ENCODE measurements around the gene TBCE. TPM values are rescaled to one million over a fixed set of nuclear protein-coding genes. Genes with fewer than 3 reads are reported as not detected.

The TBCE gene
- total and polyA plus RNA-seq, 4 donors = 16.7 to 48.6 (median 22.7) TPM

DNA sequence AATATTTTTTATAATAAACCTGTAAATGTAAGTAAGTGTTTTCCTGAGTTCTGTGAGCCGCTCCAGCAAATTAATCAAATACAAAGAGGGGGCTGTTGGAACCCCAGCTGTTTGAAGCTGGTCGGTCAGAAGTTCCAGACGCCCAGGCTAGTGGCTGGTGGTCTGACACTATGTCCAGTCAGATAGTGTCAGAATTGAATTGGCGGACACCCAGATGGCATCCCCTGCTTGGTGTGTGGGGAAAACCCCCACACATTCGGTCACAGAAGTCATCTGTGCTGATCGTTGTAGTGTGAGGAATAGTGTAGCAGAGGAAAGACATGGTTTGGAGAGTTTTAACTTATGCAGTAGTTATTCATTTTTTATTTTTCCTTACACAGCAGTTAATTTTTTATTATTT lies 32.4 kb downstream of the TBCE start:
- ATAC-seq (ENCODE audit: low FRiP score) (no peak), DNase-seq (no peak)
- Histone ChIP-seq H3K27ac (ENCODE audit: low read depth in 1 of 2, low read length in 2 of 2) (no peak overlapping the region), H3K27me3 (ENCODE audit: control insufficient read depth in 1 of 2, insufficient read depth in 2 of 2, low read length in 1 of 2) (no peaks in the 10 kb centered on the region), H3K4me3 (ENCODE audit: low read length in 2 of 2) (no peak overlapping the region), H3K36me3 (ENCODE audit: control insufficient read depth in 1 of 2, insufficient read depth in 2 of 2, low read length in 1 of 2) (no peaks in the 10 kb centered on the region), H3K9me3 (ENCODE audit: control insufficient read depth, low read length) (no peaks in the 10 kb centered on the region), H3K4me1 (ENCODE audit: control insufficient read depth in 1 of 2, insufficient read depth in 2 of 2, low read length in 2 of 2) (no peaks in the 10 kb centered on the region)
- intact Hi-C loops (cut with DNase I) = no loop called here
- WGBS, 2 donors = 78 to 80% methylated on average over 6 of the region's 6 CpGs

DNA sequence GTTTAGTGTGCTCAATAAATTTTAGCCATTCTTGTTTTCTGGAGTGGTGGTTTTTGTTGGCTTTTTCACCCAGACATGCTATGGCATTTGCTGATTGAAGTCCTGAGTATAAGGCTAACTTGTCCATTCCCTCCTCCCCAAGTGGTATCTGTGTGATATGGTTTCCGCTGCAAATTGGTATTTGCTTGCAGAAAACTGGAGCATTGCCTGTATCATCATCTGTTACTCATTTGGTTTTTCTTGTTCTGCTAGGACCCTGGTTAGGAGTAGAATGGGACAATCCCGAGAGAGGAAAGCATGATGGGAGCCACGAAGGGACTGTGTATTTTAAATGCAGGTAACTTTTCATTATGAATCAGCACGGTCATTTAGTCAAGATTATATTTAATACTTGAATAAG lies 34.0 kb downstream of the TBCE start:
- DNase-seq (no peak), ATAC-seq (ENCODE audit: low FRiP score) (no peak)
- 85 to 87% methylated on average over 4 of the region's 4 CpGs for WGBS, 2 donors
- no peak overlapping the region for H3K27ac ChIP-seq (ENCODE audit: low read depth in 1 of 2, low read length in 2 of 2)
- H3K27me3 ChIP-seq (ENCODE audit: control insufficient read depth in 1 of 2, insufficient read depth in 2 of 2, low read length in 1 of 2) = no peaks in the 10 kb centered on the region
- intact Hi-C loops (cut with DNase I) = no loop called here
- no peaks in the 10 kb centered on the region for H3K9me3 ChIP-seq (ENCODE audit: control insufficient read depth, low read length)
- no peaks in the 10 kb centered on the region for H3K36me3 ChIP-seq (ENCODE audit: control insufficient read depth in 1 of 2, insufficient read depth in 2 of 2, low read length in 1 of 2)
- H3K4me3 ChIP-seq (ENCODE audit: low read length in 2 of 2) = no peak overlapping the region
- H3K4me1 ChIP-seq (ENCODE audit: control insufficient read depth in 1 of 2, insufficient read depth in 2 of 2, low read length in 2 of 2) = no peaks in the 10 kb centered on the region

DNA sequence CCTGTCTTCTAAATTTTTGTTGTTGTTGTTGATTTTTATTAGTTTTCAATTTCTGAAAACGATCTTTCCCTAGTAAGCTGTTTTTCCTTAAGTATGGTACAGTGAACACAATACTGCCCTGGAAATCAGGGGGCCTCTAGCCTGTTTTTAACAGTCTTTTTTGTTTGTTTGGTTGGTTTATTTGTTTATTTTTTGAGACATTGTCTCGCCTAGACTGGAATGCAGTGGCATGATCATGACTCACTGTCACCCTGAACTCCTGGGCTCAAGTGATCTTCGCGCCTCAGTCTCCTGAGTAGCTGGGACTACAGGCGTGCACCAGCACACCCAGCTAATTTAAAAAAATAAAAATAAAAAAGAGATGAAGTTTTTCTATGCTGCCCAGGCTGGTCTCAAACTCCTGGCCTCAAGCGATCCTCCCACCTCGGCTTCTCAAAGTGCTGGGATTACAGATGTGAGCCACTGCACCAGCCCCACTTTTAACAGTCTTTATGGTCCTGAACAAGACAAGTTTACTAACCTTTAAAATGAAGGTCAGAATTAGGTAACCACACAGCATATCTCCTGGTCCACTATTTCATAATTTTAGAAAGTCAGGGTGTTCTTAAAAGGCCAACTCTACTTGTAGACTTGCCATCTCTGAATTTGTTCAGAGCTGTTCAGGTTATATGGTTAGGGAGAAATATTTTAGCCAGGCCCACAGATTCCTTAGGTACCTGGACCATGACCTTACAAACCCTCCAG lies 35.4 kb downstream of the TBCE start:
- Histone ChIP-seq H3K9me3 (ENCODE audit: control insufficient read depth, low read length) (no peaks in the 10 kb centered on the region), H3K27ac (ENCODE audit: low read depth in 1 of 2, low read length in 2 of 2) (no peak overlapping the region), H3K4me3 (ENCODE audit: low read length in 2 of 2) (no peak overlapping the region), H3K4me1 (ENCODE audit: control insufficient read depth in 1 of 2, insufficient read depth in 2 of 2, low read length in 2 of 2) (no peaks in the 10 kb centered on the region), H3K36me3 (ENCODE audit: control insufficient read depth in 1 of 2, insufficient read depth in 2 of 2, low read length in 1 of 2) (no peaks in the 10 kb centered on the region), H3K27me3 (ENCODE audit: control insufficient read depth in 1 of 2, insufficient read depth in 2 of 2, low read length in 1 of 2) (no peaks in the 10 kb centered on the region)
- ATAC-seq (ENCODE audit: low FRiP score) (no peak), DNase-seq (no peak)
- intact Hi-C loops (cut with DNase I) = no loop called here
- WGBS, 2 donors = 95 to 96% methylated on average over 7 of the region's 7 CpGs

DNA sequence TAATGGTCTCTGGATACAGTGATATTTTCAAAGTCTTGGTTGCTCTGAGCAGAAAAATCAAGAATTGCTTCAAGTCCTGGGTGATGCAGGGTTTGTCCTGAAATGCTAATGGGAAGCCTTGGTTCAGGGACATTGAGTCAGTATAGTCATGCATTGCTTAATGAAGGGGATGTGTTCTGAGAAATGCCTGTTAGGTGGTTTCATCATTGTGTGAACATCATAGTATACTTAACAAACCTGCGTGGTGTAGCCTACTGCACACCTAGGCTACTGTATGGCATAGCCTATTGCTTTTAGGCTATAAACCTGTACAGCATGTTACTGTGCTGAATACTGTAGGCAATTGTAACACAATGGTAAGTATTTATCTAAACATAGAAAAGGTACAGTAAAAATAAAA lies 36.4 kb downstream of the TBCE start:
- H3K9me3 ChIP-seq (ENCODE audit: control insufficient read depth, low read length) = no peaks in the 10 kb centered on the region
- H3K4me1 ChIP-seq (ENCODE audit: control insufficient read depth in 1 of 2, insufficient read depth in 2 of 2, low read length in 2 of 2) = no peaks in the 10 kb centered on the region
- intact Hi-C loops (cut with DNase I) = no loop called here
- no peak for DNase-seq
- WGBS, 2 donors = 97 to 99% methylated on average over 1 of the region's 1 CpG
- H3K4me3 ChIP-seq (ENCODE audit: low read length in 2 of 2) = no peak overlapping the region
- no peaks in the 10 kb centered on the region for H3K36me3 ChIP-seq (ENCODE audit: control insufficient read depth in 1 of 2, insufficient read depth in 2 of 2, low read length in 1 of 2)
- ATAC-seq (ENCODE audit: low FRiP score) = no peak
- no peak overlapping the region for H3K27ac ChIP-seq (ENCODE audit: low read depth in 1 of 2, low read length in 2 of 2)
- no peaks in the 10 kb centered on the region for H3K27me3 ChIP-seq (ENCODE audit: control insufficient read depth in 1 of 2, insufficient read depth in 2 of 2, low read length in 1 of 2)

DNA sequence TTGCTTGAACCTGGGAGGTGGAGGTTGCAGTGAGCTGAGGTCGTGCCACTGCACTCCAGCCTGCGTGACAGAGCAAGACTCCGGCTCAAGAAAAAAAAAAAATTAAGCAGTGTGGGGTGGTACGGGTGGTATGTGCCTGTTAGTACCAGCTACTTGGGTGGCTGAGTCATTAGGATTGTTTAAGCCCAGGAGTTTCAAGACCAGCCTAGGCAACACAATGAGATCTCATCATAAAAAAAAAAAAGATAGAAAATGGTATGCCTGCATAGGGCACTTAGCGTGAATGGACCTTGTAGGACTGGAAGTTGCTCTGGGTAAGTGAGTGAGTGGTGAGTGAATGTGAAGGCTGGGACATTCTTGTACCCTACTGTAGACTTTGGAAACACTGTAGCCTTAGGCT lies 37.0 kb downstream of the TBCE start:
- ATAC-seq (ENCODE audit: low FRiP score) (no peak), DNase-seq (no peak)
- 94 to 98% methylated on average over 5 of the region's 5 CpGs for WGBS, 2 donors
- Histone ChIP-seq H3K4me1 (ENCODE audit: control insufficient read depth in 1 of 2, insufficient read depth in 2 of 2, low read length in 2 of 2) (no peaks in the 10 kb centered on the region), H3K4me3 (ENCODE audit: low read length in 2 of 2) (no peak overlapping the region), H3K27me3 (ENCODE audit: control insufficient read depth in 1 of 2, insufficient read depth in 2 of 2, low read length in 1 of 2) (no peaks in the 10 kb centered on the region), H3K27ac (ENCODE audit: low read depth in 1 of 2, low read length in 2 of 2) (no peak overlapping the region), H3K9me3 (ENCODE audit: control insufficient read depth, low read length) (no peaks in the 10 kb centered on the region), H3K36me3 (ENCODE audit: control insufficient read depth in 1 of 2, insufficient read depth in 2 of 2, low read length in 1 of 2) (no peaks in the 10 kb centered on the region)
- intact Hi-C loops (cut with DNase I) = no loop called here

DNA sequence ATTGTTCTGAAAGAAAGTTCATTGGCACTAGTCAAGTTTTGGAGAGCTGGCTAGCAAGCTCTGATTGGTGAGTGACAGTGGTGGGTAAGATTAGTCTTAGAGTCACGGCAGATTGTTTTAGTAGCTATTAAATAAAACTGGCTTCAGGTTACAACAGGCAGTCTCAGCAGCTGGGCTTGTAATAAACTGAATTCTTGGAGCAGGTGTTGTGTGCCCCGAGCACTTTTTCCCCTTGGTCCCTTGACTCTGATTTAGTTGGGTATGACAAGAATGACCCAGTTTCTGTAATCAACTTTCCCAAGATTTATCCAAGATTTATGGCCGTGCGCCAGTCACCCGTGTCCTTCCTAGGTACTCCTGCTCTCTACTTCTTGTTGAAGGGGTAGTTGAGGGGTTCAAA lies 40.2 kb downstream of the TBCE start:
- H3K27me3 ChIP-seq (ENCODE audit: control insufficient read depth in 1 of 2, insufficient read depth in 2 of 2, low read length in 1 of 2) = no peaks in the 10 kb centered on the region
- ATAC-seq (ENCODE audit: low FRiP score) (no peak), DNase-seq (no peak)
- no peaks in the 10 kb centered on the region for H3K9me3 ChIP-seq (ENCODE audit: control insufficient read depth, low read length)
- 59 to 63% methylated on average over 5 of the region's 5 CpGs for WGBS, 2 donors
- H3K27ac ChIP-seq (ENCODE audit: low read depth in 1 of 2, low read length in 2 of 2) = no peak overlapping the region
- H3K36me3 ChIP-seq (ENCODE audit: control insufficient read depth in 1 of 2, insufficient read depth in 2 of 2, low read length in 1 of 2) = no peaks in the 10 kb centered on the region
- H3K4me3 ChIP-seq (ENCODE audit: low read length in 2 of 2) = no peak overlapping the region
- intact Hi-C loops (cut with DNase I) = no loop called here
- H3K4me1 ChIP-seq (ENCODE audit: control insufficient read depth in 1 of 2, insufficient read depth in 2 of 2, low read length in 2 of 2) = no peaks in the 10 kb centered on the region

DNA sequence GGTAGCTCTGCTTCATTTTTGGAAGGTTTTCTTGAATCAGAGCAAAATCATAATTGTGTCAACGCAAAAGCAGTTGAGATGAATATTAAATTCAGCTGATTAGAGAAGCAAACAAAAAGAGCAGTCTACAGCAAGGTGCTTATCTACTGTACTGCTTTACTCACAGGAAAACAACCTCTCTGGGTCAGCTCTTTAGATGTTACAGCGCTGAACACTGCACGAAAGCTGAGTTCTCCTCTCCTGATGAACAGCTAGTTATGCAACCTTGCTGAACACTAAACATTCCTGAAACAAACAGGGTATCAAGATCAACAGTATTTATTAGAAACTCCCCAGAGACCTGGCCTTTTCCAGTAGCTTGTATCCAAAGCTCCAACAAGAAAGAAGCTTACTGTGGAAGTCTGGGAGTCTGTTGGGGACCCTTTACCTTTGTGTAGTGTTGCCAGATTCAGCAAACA lies 41.3 kb downstream of the TBCE start:
- no peaks in the 10 kb centered on the region for H3K9me3 ChIP-seq (ENCODE audit: control insufficient read depth, low read length)
- no peak for DNase-seq
- H3K4me1 ChIP-seq (ENCODE audit: control insufficient read depth in 1 of 2, insufficient read depth in 2 of 2, low read length in 2 of 2) = no peaks in the 10 kb centered on the region
- intact Hi-C loops (cut with DNase I) = no loop called here
- no peaks in the 10 kb centered on the region for H3K27me3 ChIP-seq (ENCODE audit: control insufficient read depth in 1 of 2, insufficient read depth in 2 of 2, low read length in 1 of 2)
- no peaks in the 10 kb centered on the region for H3K36me3 ChIP-seq (ENCODE audit: control insufficient read depth in 1 of 2, insufficient read depth in 2 of 2, low read length in 1 of 2)
- ATAC-seq (ENCODE audit: low FRiP score) = no peak
- WGBS, 2 donors = 92 to 98% methylated on average over 3 of the region's 3 CpGs
- H3K27ac ChIP-seq (ENCODE audit: low read depth in 1 of 2, low read length in 2 of 2) = no peak overlapping the region
- no peak overlapping the region for H3K4me3 ChIP-seq (ENCODE audit: low read length in 2 of 2)

DNA sequence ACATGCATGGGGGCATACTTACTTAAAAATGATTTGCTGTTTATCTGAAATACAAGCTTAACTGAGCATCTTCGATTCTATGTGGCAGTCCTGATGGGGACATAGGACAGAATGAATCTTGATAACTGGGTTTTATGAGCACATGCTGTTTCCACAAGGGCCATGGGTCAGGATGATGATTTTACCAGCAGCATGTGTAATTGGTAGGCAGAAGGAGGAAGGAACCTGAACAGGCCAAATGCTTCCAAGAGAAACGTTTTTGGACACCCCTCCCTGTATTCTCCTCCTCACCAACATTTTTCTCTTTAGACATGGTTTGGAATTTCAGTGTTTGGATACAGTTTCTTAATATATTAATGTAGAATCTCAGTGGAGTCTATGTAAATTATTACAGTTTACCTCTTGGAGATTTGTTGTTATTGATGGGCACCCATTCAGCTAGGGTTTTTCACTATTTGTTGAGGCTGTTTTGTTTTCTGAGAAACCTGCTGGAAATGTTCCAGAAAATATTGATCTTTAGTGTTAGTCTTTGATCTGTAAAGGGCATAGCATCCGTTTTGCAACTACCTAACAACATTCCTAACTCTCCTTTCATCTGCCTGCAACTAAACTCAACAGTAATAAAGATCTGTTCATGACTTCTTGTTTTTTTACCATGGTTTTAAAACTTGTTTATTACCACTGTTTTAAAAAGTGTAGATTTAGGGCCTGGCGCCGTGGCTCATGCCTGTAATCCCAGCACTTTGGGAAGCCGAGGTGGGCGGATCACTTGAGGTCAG lies 42.0 kb downstream of the TBCE start:
- H3K4me3 ChIP-seq (ENCODE audit: low read length in 2 of 2) = no peak overlapping the region
- intact Hi-C loops (cut with DNase I) = no loop called here
- DNase-seq (no peak), ATAC-seq (ENCODE audit: low FRiP score) (no peak)
- H3K27ac ChIP-seq (ENCODE audit: low read depth in 1 of 2, low read length in 2 of 2) = no peak overlapping the region
- WGBS, 2 donors = 79 to 80% methylated on average over 7 of the region's 7 CpGs
- no peaks in the 10 kb centered on the region for H3K36me3 ChIP-seq (ENCODE audit: control insufficient read depth in 1 of 2, insufficient read depth in 2 of 2, low read length in 1 of 2)
- no peaks in the 10 kb centered on the region for H3K9me3 ChIP-seq (ENCODE audit: control insufficient read depth, low read length)
- H3K27me3 ChIP-seq (ENCODE audit: control insufficient read depth in 1 of 2, insufficient read depth in 2 of 2, low read length in 1 of 2) = no peaks in the 10 kb centered on the region
- H3K4me1 ChIP-seq (ENCODE audit: control insufficient read depth in 1 of 2, insufficient read depth in 2 of 2, low read length in 2 of 2) = no peaks in the 10 kb centered on the region

DNA sequence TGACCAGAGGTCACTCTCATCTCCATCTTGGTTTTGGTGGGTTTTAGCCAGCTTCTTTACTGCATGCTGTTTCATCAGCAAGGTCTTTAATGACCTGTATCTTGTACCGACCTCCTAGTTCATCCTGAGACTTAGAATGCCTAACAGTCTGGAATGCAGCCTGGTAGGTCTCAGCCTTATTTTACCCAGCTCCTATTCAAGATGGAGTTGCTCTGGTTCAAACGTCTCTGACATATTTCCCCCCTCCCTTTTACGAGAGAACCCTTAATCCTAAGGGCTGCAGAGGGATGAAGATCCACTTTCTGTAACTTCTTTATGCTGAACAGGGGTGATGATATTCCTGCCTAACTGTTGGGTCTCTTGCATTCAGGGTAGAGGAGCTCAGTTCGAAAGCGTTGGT lies 43.2 kb downstream of the TBCE start:
- no peaks in the 10 kb centered on the region for H3K4me1 ChIP-seq (ENCODE audit: control insufficient read depth in 1 of 2, insufficient read depth in 2 of 2, low read length in 2 of 2)
- H3K4me3 ChIP-seq (ENCODE audit: low read length in 2 of 2) = no peak overlapping the region
- H3K27me3 ChIP-seq (ENCODE audit: control insufficient read depth in 1 of 2, insufficient read depth in 2 of 2, low read length in 1 of 2) = no peaks in the 10 kb centered on the region
- ATAC-seq (ENCODE audit: low FRiP score) (no peak), DNase-seq (no peak)
- H3K36me3 ChIP-seq (ENCODE audit: control insufficient read depth in 1 of 2, insufficient read depth in 2 of 2, low read length in 1 of 2) = no peaks in the 10 kb centered on the region
- WGBS, 2 donors = 55 to 67% methylated on average over 5 of the region's 5 CpGs
- intact Hi-C loops (cut with DNase I) = loop anchor here (5.0 to 10.0 kb wide), 3 partner anchors 158 to 306 kb away; partner anchors contain the start of gene RBM34 (in 1 of the 2)
- H3K9me3 ChIP-seq (ENCODE audit: control insufficient read depth, low read length) = no peaks in the 10 kb centered on the region
- no peak overlapping the region for H3K27ac ChIP-seq (ENCODE audit: low read depth in 1 of 2, low read length in 2 of 2)
